Loucy (cell line): ENCODE results near the gene REEP1.

ENCODE experiments used
- H2AFZ ChIP-seq: fragments of 200-600 bp; sonication (generic); 2 replicates; pipeline ENCODE4 v1.6.0; 2016; ENCODE audit warnings: antibody characterized with exemption, mild to moderate bottlenecking, low read length, moderate library complexity
- H3F3A ChIP-seq: fragments of 200-600 bp; 2 replicates; pipeline ENCODE4 v1.6.0; 2016; ENCODE audit warnings: antibody characterized with exemption, low read depth, mild to moderate bottlenecking
- H3K27me3 ChIP-seq: fragments of 200-600 bp; sonication (generic); 2 replicates; pipeline ENCODE4 v1.6.1; 2014; ENCODE audit warnings: low read length, mild to moderate bottlenecking; ENCODE audit not compliant: insufficient read depth, poor library complexity, severe bottlenecking
- H3K36me3 ChIP-seq: fragments of 200-600 bp; sonication (generic); 2 replicates; pipeline ENCODE4 v1.6.1; 2016; ENCODE audit warnings: low read length; ENCODE audit not compliant: insufficient read depth
- H3K4me1 ChIP-seq: fragments of 200-600 bp; sonication (generic); 2 replicates; pipeline ENCODE4 v1.5.1; 2014; ENCODE audit warnings: low read length, mild to moderate bottlenecking; ENCODE audit not compliant: insufficient read depth, poor library complexity, severe bottlenecking
- H3K4me2 ChIP-seq: fragments of 200-600 bp; sonication (generic); 2 replicates; pipeline ENCODE4 v1.6.0; 2014; ENCODE audit warnings: antibody characterized with exemption, low read length, low read depth, mild to moderate bottlenecking; ENCODE audit not compliant: poor library complexity, severe bottlenecking
- H3K4me3 ChIP-seq: fragments of 200-600 bp; sonication (generic); 2 replicates; pipeline ENCODE4 v1.5.1; 2014; ENCODE audit warnings: low read length, mild to moderate bottlenecking, mixed read lengths; ENCODE audit not compliant: poor library complexity, severe bottlenecking
- H3K79me2 ChIP-seq: fragments of 200-600 bp; sonication (generic); 2 replicates; pipeline ENCODE4 v1.6.1; 2014; ENCODE audit warnings: low read length; ENCODE audit not compliant: insufficient read depth
- H3K9ac ChIP-seq: fragments of 200-600 bp; sonication (generic); 2 replicates; pipeline ENCODE4 v1.6.0; 2014; ENCODE audit warnings: mild to moderate bottlenecking, low read depth, low read length, moderate library complexity; ENCODE audit not compliant: poor library complexity, severe bottlenecking
- H3K9me2 ChIP-seq: fragments of 200-600 bp; sonication (generic); replicated peaks from 2 replicates; pipeline ENCODE4 v1.6.1; 2016; ENCODE audit warnings: low read depth, low read length, mixed read lengths
- H3K9me3 ChIP-seq: fragments of 200-600 bp; sonication (generic); 2 replicates; pipeline ENCODE4 v1.6.1; 2014; ENCODE audit warnings: mild to moderate bottlenecking, antibody characterized with exemption, low read length, low read depth; ENCODE audit not compliant: insufficient read depth
- H4K20me1 ChIP-seq: fragments of 200-600 bp; sonication (generic); 2 replicates; pipeline ENCODE4 v1.6.0; 2014; ENCODE audit warnings: antibody characterized with exemption, low read length, mild to moderate bottlenecking; ENCODE audit not compliant: insufficient read depth, poor library complexity, severe bottlenecking
- EZH2phosphoT487 ChIP-seq: fragments of 200-600 bp; IDR thresholded peaks from 2 replicates; pipeline ENCODE4 v1.6.1; 2018; ENCODE audit warnings: antibody characterized with exemption, mild to moderate bottlenecking, moderate library complexity, borderline replicate concordance
- TF ChIP-seq, protein P1 (sequence below): fragments of 200-600 bp; sonication (generic); conservative IDR thresholded peaks from 2 replicates; pipeline ENCODE4 v1.5.1; 2014; ENCODE audit warnings: mild to moderate bottlenecking, antibody characterized with exemption, low read length

The REEP1 gene

GRCh38 chr2:86357392-86357963 lies 20.1 kb upstream of the REEP1 start:
- no peaks in the 10 kb centered on the region for H3K36me3 ChIP-seq
- H3K79me2 ChIP-seq, result no peaks in the 10 kb centered on the region
- no peak overlapping the region for H3K4me2 ChIP-seq
- no peaks in the 10 kb centered on the region for H3K9me3 ChIP-seq
- H3K9ac ChIP-seq, result no peak overlapping the region
- no peak overlapping the region for H2AFZ ChIP-seq
- H3K4me1 ChIP-seq, result no peaks in the 10 kb centered on the region
- no peaks in the 10 kb centered on the region for H3F3A ChIP-seq
- H3K4me3 ChIP-seq, result no peak overlapping the region
- no peaks in the 10 kb centered on the region for H3K9me2 ChIP-seq
- H3K27me3 ChIP-seq, result no peaks in the 10 kb centered on the region
- TF ChIP-seq, protein P1, sequence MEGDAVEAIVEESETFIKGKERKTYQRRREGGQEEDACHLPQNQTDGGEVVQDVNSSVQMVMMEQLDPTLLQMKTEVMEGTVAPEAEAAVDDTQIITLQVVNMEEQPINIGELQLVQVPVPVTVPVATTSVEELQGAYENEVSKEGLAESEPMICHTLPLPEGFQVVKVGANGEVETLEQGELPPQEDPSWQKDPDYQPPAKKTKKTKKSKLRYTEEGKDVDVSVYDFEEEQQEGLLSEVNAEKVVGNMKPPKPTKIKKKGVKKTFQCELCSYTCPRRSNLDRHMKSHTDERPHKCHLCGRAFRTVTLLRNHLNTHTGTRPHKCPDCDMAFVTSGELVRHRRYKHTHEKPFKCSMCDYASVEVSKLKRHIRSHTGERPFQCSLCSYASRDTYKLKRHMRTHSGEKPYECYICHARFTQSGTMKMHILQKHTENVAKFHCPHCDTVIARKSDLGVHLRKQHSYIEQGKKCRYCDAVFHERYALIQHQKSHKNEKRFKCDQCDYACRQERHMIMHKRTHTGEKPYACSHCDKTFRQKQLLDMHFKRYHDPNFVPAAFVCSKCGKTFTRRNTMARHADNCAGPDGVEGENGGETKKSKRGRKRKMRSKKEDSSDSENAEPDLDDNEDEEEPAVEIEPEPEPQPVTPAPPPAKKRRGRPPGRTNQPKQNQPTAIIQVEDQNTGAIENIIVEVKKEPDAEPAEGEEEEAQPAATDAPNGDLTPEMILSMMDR, result no peak
- TF ChIP-seq EZH2phosphoT487, result no peak
- H4K20me1 ChIP-seq, result no peaks in the 10 kb centered on the region

GRCh38 chr2:86352727-86353221 lies 15.3 kb upstream of the REEP1 start:
- Histone ChIP-seq H4K20me1 (no peaks in the 10 kb centered on the region), H3F3A (no peaks in the 10 kb centered on the region), H3K27me3 (no peaks in the 10 kb centered on the region), H3K9ac (no peak overlapping the region), H3K9me2 (no peaks in the 10 kb centered on the region), H3K4me3 (no peak overlapping the region), H3K4me1 (no peaks in the 10 kb centered on the region), H3K4me2 (no peak overlapping the region), H3K36me3 (no peaks in the 10 kb centered on the region), H3K9me3 (no peaks in the 10 kb centered on the region), H2AFZ (no peak overlapping the region), H3K79me2 (no peaks in the 10 kb centered on the region)
- no peak for TF ChIP-seq EZH2phosphoT487

GRCh38 chr2:86352137-86352726 lies 14.8 kb upstream of the REEP1 start:
- no peak overlapping the region for H3K4me2 ChIP-seq
- no peaks in the 10 kb centered on the region for H3F3A ChIP-seq
- H4K20me1 ChIP-seq, result no peaks in the 10 kb centered on the region
- H3K9me2 ChIP-seq, result no peaks in the 10 kb centered on the region
- no peak for TF ChIP-seq EZH2phosphoT487
- TF ChIP-seq, protein P1, result no peak
- H3K9me3 ChIP-seq, result no peaks in the 10 kb centered on the region
- no peaks in the 10 kb centered on the region for H3K79me2 ChIP-seq
- H3K27me3 ChIP-seq, result no peaks in the 10 kb centered on the region
- no peak overlapping the region for H2AFZ ChIP-seq
- H3K9ac ChIP-seq, result no peak overlapping the region
- no peak overlapping the region for H3K4me3 ChIP-seq
- H3K4me1 ChIP-seq, result no peaks in the 10 kb centered on the region
- no peaks in the 10 kb centered on the region for H3K36me3 ChIP-seq

DNA sequence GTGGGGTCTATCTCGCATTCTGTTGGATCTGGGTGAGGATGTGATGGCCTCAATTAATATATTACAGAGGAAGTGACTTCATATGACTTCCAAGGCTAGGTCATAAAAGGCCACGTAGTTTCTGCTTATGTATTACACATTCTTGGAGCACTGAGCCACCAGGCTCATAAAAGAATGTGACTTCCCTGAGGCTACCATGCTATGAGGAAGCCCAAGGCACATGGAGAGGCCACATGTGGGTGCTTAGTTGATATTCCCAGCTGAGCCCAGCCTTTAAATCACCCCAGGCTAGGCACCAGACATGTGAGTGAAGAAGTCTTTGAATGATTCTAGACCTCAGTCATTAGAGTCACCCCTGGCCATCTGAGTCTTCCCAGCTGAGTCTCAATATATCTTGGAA lies 13.3 kb upstream of the REEP1 start:
- H3K4me2 ChIP-seq, result no peak overlapping the region
- TF ChIP-seq, protein P1, result no peak
- TF ChIP-seq EZH2phosphoT487, result no peak
- no peak overlapping the region for H3K9ac ChIP-seq
- H3K9me3 ChIP-seq, result no peaks in the 10 kb centered on the region
- H3K36me3 ChIP-seq, result no peaks in the 10 kb centered on the region
- no peaks in the 10 kb centered on the region for H3K9me2 ChIP-seq
- H3K4me1 ChIP-seq, result no peaks in the 10 kb centered on the region
- no peaks in the 10 kb centered on the region for H3K79me2 ChIP-seq
- H2AFZ ChIP-seq, result no peak overlapping the region
- no peaks in the 10 kb centered on the region for H3F3A ChIP-seq
- no peaks in the 10 kb centered on the region for H4K20me1 ChIP-seq
- no peaks in the 10 kb centered on the region for H3K27me3 ChIP-seq
- no peak overlapping the region for H3K4me3 ChIP-seq
